NCI-H748 (cell line): Measurements from ENCODE around the gene SPATA22.
"Not testable (repeated sequence)": the region's sequence is repeated elsewhere in the genome, so short reads cannot be mapped to it uniquely, and the experiment has no call there.

ENCODE experiments used
- DNase-seq: peaks from one replicate; lab custom pipeline; 2025; ENCODE audit not compliant: unreplicated experiment; lab: John Stamatoyannopoulos, UW

Gene SPATA22

DNA sequence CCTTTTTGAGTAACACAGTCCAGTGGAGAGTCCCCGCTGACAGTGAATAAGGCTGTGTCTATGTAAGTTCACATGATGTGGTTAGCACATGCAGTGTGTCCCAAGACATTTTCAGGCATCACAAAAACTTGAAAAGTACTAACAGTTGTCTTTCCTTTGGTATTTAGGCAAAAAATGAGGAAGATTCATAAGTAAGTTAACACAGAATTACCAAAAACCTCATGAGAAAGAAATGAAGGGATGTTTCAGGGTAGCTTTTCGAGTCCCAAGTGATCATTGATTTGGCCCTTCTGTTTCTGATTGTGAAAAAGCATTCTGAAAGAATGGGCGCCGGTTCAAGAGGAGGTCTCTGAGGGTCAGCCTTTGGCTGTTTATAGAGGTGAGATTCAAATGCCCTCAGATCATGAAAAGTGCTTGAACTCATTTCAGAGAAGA is 3.6 kb upstream of the SPATA22 start:
- no peak for DNase-seq

DNA sequence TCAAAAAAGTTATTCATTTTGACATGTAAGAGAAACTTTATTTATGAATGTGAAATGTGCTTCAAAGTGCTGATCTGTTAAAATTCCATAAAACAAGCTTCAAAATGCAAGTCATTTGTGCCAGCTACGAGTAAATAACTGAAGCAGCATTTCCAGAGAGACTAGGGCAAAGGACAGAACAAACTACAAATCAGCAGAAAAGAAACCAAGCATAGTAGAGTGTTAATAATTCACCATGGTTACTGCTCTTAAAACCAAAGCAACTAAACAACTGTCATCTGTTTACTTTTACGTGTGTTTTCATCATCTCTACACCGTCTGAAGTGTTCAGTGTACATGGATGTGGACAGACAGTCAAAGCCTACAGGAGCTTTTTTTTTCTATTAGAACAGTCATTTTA is 2.6 kb upstream of the SPATA22 start:
- DNase-seq = peak; percentile 51

DNA sequence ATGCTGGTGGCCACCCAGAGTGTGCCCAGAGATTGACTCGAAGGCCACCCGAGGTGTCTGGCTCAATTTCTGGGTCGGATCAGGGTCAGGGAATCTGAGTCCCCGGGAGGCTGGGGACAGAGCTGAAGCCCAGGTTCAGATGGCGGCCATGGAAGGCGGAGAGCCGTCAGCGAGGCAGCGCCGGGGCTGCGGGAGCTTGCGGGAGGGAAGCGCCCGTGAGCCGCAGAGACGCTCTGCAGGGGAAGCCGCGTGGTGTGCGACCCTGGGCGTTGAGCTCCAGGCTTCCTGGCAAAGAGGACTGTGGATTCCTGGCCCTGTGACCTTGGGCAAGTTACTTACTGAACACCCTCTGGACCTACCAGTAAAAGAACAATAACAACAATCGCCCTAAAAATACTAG is 518 bp upstream of the SPATA22 start:
- DNase-seq = no peak

DNA sequence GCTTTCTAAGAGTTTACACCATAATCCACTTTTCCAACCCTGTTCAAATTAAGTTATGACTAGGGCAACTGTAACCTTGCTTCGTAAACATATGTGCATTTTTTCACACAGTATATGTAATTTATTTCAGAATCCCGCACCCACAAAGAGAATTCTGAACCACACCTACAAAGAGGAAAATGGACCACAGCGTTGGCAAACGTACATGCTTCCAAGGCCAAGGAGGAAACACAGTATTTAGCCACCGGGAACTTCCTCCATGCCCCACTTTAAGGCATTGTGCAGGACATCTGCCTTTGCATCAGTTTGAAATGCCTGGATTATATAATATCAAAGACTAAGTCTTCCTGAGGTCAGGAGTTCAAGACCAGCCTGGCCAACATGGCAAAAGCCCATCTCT is 2.1 kb downstream of the SPATA22 start:
- DNase-seq = no peak

DNA sequence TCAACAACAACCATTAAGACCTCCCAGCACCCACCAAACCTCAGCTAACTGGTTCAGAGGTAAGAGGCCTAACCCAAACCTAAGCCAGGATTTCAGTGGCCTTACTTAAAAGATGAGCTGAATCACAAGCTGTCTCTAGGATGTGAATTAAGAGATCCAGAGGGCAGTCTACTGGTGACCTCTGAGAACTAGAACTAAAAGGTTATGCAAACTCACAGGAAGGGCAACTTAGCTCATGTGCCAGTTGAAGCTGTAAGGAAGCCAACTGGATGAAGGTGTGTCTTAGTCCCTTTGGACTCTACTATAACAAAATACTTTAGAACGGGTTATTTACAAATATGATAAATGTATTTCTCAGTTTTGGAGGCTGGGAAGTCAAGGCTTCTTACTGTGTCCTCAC is 5.3 kb downstream of the SPATA22 start:
- DNase-seq = not testable (repeated sequence)

DNA sequence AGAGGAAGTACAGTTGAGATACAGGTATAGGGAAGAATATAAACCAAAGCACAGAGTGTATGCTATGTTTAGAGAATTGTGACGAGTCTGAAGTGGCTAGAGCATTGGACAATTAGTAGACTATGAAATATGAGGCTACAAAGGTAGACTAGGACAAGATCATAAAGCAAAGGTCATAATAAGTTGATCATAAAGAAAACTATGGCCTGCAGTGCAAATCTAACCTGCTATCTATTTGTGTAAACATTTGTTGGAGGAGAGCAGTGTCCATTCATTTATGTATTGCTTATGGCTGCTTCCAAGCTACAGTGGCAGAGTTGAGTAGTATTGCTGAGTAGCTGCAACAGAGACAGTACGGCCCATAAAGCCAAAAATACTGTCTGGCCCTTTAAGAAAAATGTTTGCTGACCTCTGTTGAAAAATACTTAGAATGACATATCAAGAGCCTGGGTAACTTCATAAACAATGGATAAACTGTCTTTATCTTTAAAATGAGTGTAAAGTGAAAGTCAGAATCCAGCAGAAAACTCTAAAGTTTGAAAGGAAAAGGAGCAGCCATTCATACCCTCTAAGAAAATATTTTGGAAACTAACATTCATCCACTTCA is 23.5 kb downstream of the SPATA22 start:
- DNase-seq = no peak

DNA sequence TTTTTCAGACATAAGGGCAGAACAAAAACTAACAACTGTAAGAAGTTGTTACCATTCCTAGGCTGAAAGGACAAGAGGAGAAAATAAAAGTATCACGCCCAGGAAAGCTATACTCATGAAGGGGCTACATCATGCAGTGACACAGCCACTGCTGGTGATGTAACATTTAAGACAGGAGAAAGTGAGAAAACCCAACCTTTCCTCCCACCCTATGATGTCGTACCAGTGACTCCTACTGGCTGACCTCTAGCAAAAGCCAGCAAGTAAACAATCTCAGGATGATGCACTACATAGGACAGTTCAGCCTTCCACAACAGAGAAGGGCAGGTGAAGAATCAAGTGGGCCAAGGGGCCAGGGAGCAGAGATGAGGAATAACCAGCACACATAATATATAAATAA is 24.0 kb downstream of the SPATA22 start:
- DNase-seq = peak; percentile 31

DNA sequence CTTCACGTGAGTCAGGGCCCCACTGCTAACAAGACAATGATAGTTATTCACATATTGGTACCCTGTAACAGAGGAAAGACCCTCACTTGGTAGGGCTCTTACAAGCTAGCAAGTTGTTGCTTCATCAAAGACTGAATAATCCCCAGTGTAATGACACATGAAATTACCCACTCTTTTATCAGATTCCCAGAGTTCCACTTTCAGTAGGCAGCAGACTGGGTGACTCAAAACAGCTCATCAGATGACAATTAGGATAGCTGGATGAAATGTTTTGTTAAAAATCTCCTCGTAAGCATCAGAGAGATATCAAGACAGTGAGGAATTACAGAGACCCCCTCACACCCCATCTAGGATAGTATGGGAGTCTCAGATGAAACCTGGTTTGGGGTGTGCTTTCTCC is 31.2 kb downstream of the SPATA22 start:
- no peak for DNase-seq

DNA sequence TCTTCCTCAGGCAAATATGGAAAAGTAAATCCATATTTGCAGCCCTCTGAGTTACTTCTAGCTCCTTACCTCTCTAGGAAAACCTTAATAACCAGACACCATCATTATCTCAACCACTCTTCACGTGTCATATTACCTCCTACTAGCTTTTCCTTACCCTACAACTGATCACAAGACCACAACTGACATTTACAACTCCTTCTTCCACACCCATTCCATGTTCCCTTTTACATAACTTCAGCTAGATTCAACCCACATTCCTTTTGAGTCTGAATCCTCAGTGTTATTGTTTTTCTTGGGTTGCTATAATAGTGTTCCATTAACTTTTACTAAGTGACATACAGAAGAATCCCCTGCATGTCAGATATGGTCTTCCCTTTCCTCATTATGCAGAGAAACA is 33.3 kb downstream of the SPATA22 start:
- no peak for DNase-seq

DNA sequence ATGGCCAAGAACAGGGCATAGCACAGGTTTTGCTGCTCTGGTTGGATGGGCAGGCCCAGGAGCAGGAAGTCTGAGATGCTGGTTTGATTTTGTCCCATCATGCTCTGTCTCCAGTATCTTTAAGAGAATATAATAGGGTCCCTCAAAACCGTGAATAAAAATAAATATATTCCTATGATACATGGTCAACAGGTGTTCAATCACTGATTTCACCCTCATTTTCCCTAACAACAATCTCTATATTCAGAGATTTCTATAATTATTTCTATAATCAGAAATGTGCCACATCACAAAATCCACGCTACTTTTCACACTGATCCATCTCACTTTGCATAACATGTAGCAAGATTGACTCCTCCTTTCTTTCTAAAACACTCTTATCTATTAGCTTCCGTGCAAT is 37.9 kb downstream of the SPATA22 start, which contains the start of gene OR1E2:
OR1E2 (minus strand) TSS at position 101 of the 400 bp plus-strand sequence; CDS start at position 101, 0 bp downstream.
- no peak for DNase-seq

DNA sequence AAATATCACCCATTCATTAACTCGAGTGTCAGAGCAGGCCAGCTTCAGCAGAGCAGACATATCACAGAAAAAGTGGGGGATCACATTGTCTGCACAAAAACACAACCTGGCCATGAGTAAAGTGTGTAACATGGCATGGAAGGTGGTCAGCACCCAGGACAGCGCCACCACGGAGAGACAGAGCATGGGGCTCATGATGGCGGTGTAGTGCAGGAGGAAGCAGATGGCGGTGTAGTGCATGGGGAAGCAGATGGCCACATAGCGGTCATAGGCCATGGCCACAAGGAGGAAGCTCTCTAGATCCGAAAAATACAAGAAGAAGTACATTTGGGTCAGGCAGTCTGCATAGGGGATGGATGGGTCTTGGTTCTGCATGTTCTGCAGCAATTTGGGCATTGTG is 38.4 kb downstream of the SPATA22 start:
- not testable (repeated sequence) for DNase-seq

DNA sequence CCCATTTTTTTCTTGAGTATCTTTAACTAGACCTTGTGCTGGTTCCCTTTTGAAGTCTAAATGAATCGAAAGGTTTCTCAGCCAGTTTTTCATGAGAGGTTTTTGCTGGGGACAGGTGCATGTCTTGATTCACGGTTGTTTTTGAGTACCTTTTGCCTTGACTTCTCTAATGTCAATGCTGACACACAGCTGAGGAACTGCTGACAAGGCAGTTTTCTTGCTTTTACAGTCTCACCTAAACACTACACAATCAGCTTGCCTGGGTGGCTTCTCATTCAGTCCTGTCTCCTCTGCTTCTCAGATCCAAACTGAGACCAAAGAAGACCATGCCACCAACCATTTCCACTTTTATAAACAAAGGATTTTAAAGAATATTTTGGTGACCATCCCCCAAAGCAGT is 53.4 kb downstream of the SPATA22 start:
- no peak for DNase-seq

DNA sequence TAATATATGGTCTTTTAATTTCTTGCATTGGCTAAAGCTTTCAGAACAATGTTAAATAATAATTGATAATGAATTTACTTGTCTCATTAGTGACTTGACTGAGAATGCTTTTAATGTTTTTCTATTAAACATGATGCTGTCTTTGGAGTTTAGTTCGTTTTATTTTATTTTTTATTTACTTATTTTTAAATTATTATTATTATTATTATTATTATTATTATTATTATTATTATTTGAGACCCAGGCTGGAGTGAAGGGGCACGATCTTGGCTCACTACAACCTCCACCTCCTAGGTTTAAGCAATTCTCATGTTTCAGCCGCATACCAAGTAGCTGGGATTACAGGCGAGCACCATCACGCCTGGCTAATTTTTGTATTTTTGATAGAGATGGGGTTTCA is 56.0 kb downstream of the SPATA22 start:
- no peak for DNase-seq

DNA sequence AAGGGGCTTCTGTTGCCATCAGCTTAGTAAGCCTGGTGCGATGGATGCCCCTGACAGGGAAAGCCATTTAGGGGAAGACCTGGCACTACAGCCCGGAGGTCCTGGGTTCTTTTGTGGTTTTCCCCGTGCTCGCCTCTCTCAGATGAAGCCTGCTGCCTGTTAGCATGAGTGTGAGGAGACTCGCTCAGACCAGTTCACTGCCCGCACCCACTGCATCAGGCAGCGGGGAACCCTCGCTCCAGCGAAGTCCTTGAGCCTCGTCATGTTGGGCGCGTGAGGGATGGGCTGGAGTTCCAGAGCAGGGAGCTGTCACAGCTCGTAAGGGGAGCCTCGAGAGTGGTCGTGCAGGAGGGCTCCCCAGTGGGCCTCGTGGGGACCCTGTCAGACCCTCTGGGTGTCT is 59.4 kb downstream of the SPATA22 start:
- not testable (repeated sequence) for DNase-seq

DNA sequence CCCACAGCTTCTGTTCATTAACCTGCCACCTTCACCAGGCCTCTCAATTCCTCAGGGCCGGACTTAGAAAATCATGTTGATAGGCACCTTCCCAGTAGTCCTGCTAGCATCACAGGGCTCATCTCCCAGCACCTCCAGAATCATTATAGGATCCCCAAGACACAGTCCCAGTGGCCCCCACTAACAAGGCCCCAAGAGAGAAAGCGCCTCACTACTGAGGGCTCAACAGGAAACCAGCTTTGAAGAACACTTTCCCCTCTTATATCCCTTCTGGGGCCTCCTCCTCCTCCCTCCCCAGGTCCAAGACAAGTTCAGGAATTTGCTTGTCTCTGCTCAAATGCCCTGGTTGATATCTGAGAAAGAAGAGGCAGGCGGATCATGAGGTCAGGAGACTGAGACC is 60.5 kb downstream of the SPATA22 start, which contains the start of gene OR3A3:
OR3A3 (plus strand) TSS at position 301 of the 400 bp plus-strand sequence.
- DNase-seq = no peak

DNA sequence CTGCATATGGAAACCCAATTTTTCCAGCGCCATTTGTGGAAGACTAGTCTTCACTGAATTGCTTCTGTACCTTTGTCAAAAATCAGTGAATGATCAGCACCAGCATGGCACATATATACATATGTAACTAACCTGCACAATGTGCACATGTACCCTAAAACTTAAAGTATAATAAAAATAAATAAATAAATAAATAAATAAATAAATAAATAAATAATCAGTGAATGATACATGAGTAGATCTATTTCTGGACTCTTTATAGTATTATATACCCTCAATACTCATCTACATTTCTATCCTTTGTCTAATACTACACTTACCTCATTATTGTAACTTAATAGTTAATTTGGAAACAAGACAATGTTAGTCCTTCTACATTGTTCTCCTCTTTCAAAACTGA is 67.8 kb downstream of the SPATA22 start:
- not testable (repeated sequence) for DNase-seq

DNA sequence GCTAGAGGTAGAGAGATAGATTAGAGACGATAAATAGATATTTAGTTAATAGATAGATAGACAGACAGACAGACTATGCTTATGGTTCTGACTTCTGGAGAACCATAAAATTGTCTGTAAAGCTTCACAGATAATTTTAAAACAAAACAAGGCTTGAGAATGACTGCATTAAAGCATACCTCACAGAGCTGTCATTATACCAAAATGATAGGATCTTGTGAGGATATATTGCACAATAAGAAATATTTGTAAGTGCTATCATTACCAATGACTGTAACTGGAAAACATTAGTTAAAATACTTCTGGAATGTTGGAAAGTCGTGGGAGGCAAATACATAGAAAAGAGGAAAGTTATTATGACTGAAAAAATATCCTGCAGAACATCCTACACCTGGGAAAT is 69.8 kb downstream of the SPATA22 start:
- no peak for DNase-seq

DNA sequence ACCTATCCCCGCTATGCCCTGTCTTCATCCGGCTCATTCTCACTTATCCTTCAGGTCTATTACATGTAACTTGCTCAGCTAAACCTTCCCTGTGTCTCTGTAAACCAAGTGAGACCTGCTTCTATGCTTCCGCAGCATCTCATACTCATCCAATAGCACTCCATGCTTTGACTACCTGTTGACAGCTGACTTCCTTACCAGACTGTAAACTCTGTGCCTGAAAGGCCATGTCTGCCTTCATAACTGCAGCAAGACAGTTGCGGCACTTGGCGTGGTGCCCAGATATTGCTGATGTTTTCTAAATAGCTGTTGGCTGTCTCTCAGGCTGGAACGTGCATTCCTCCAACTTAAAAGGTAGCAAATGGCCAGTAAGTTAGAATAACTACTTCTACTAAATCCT is 71.6 kb downstream of the SPATA22 start:
- peak; percentile 33 for DNase-seq

DNA sequence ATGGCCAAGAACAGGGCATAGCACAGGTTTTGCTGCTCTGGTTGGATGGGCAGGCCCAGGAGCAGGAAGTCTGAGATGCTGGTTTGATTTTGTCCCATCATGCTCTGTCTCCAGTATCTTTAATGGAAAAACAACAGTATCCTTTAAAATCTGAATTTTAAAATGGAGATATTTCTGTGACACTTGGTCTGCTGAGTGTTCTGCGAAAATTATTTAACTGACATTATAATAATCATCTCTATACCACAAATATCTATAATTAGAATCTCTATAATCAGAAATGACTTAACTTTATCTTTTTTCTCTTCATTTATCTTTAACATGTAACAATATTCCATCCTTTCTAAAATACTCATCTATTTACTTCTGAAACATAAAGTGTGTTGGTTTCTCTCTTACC is 73.3 kb downstream of the SPATA22 start, which contains the start of gene OR1E1:
OR1E1 (minus strand) TSS at position 101 of the 400 bp plus-strand sequence; CDS start at position 101, 0 bp downstream.
- DNase-seq = no peak

DNA sequence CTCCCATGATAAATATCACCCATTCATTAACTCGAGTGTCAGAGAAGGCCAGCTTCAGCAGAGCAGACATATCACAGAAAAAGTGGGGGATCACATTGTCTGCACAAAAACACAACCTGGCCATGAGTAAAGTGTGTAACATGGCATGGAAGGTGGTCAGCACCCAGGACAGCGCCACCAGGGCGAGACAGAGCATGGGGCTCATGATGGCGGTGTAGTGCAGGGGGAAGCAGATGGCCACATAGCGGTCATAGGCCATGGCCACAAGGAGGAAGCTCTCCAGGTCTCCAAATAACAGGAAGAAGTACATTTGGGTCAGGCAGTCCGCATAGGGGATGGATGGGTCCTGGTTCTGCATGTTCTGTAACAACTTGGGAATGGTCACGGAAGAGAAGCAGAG is 73.8 kb downstream of the SPATA22 start:
- not testable (repeated sequence) for DNase-seq
